Activated T-helper 9 cell treated with anti-CD3 and anti-CD28 coated beads, Interleukin-2, amount 50 U/mL, for 16 hours (primary cell): Measurements from ENCODE around the gene CRACR2B.
A peak's percentile ranks its signal among the peaks of the same experiment; 100 is the strongest.

Experiments used
- DNase-seq: peaks from one replicate; pipeline ENCODE4 v3.0.0-alpha.2; 2020; ENCODE audit warnings: low read depth

The CRACR2B gene

GRCh38 chr11:794766-795633, 32.7 kb upstream of the CRACR2B start:
- no peak for DNase-seq

- DNase-seq: peak; percentile 76
Measured at GRCh38 chr11:795634-796564, 31.8 kb upstream of the CRACR2B start.

- no peak for DNase-seq
Measured at GRCh38 chr11:796565-797295, 31.0 kb upstream of the CRACR2B start.

- DNase-seq: peak; percentile 59
Measured at GRCh38 chr11:797296-798092, 30.2 kb upstream of the CRACR2B start.

GRCh38 chr11:798093-798713, 29.5 kb upstream of the CRACR2B start, which contains the start of gene SLC25A22:
TSS of gene SLC25A22 (minus strand) at chr11:798281. CDS start at chr11:795006, 3,275 bp downstream.
- DNase-seq: peak; percentile 75

GRCh38 chr11:799641-800316, 27.9 kb upstream of the CRACR2B start:
- DNase-seq: no peak

- no peak for DNase-seq
Measured at GRCh38 chr11:800473-800872, 27.2 kb upstream of the CRACR2B start.

GRCh38 chr11:801097-801780, 26.5 kb upstream of the CRACR2B start:
- DNase-seq: no peak

GRCh38 chr11:802018-802617, 25.6 kb upstream of the CRACR2B start:
- DNase-seq: no peak

- DNase-seq: no peak
Measured at GRCh38 chr11:802693-803466, 24.8 kb upstream of the CRACR2B start.

GRCh38 chr11:803467-803742, 24.3 kb upstream of the CRACR2B start:
- DNase-seq: no peak

- DNase-seq: no peak
Measured at GRCh38 chr11:803770-804598, 23.7 kb upstream of the CRACR2B start.

- no peak for DNase-seq
Measured at GRCh38 chr11:804599-804964, 23.1 kb upstream of the CRACR2B start.

- no peak for DNase-seq
Measured at GRCh38 chr11:808427-809286, 19.1 kb upstream of the CRACR2B start.

- DNase-seq: peak; percentile 96
Measured at GRCh38 chr11:809287-810039, 18.3 kb upstream of the CRACR2B start, which contains the start of gene RPLP2. TSS of gene RPLP2 (plus strand) at chr11:809967. CDS start at chr11:810235, 268 bp downstream.

- no peak for DNase-seq
Measured at GRCh38 chr11:810040-810567, 17.6 kb upstream of the CRACR2B start.
